Cardiac fibroblast (primary cell): ENCODE data around the gene OBSCN.

Experiments
- DNase-seq, 2 donors: peaks; one replicate each; pipeline versions ENCODE4 v3.0.0 to v3.0.0-alpha.2; 2010; ENCODE audit warnings: low read depth in 2 of 2
- H3K4me3 ChIP-seq, 2 donors: replicated peaks in 1 of 2; 1 replicate in 1 of 2; 2 replicates in 1 of 2; pipeline ENCODE4 v1.5.1; 2011; ENCODE audit warnings: low read depth in 2 of 2, low read length in 2 of 2, mild to moderate bottlenecking in 2 of 2, moderate library complexity in 1 of 2
- CTCF ChIP-seq: IDR thresholded peaks from one replicate; pipeline ENCODE4 v1.5.1; 2011; ENCODE audit warnings: low read depth, mild to moderate bottlenecking, low read length, inconsistent platforms

The OBSCN gene

GRCh38 chr1:228365271-228366061 is 157.6 kb downstream of the OBSCN start:
- DNase-seq: no peak
- TF ChIP-seq CTCF: no peak
- H3K4me3 ChIP-seq: no peak overlapping the region

- H3K4me3 ChIP-seq: no peak overlapping the region
- DNase-seq: no peak
- TF ChIP-seq CTCF: no peak
Observed at GRCh38 chr1:228366062-228366865, 158.4 kb downstream of the OBSCN start.

DNA sequence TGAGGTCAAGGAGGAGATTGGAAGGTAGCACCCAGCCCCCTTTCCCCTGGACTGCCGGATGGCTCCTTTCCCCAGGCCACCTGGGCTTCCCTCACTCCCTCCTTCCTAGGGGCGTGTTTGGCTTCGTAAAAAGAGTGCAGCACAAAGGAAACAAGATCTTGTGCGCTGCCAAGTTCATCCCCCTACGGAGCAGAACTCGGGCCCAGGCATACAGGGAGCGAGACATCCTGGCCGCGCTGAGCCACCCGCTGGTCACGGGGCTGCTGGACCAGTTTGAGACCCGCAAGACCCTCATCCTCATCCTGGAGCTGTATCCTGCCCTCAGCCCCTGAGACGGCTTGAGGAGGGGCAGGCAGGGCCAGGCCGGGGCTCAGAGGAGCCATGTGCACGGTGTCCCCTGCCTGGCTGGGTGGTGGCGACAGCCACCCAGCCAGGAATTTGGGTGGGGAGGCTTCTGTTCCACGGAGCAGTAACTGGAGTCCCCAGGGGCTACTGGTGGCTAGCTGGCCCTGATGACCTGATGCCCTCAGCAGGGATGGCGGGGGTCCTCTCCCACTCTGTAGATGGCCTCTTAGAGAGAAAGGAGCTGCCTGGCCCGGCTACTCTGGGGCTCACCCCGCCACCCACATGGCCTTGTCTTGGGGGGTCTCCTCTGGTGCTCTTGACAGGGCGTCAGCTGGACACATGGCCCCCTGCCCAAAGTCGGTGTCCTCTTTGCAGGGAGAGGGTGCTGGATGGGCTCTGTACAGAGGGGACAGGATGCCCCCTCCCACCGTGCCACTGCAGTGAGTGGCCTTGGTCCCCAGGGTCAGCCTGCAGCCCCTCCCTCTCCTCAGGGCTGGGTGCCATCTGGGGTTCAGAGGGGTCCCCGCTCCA is 159.3 kb downstream of the OBSCN start:
- TF ChIP-seq CTCF: no peak
- DNase-seq: no peak
- H3K4me3 ChIP-seq: no peak overlapping the region

GRCh38 chr1:228367798-228368791 is 160.3 kb downstream of the OBSCN start:
- no peak for TF ChIP-seq CTCF
- no peak overlapping the region for H3K4me3 ChIP-seq
- no peak for DNase-seq

DNA sequence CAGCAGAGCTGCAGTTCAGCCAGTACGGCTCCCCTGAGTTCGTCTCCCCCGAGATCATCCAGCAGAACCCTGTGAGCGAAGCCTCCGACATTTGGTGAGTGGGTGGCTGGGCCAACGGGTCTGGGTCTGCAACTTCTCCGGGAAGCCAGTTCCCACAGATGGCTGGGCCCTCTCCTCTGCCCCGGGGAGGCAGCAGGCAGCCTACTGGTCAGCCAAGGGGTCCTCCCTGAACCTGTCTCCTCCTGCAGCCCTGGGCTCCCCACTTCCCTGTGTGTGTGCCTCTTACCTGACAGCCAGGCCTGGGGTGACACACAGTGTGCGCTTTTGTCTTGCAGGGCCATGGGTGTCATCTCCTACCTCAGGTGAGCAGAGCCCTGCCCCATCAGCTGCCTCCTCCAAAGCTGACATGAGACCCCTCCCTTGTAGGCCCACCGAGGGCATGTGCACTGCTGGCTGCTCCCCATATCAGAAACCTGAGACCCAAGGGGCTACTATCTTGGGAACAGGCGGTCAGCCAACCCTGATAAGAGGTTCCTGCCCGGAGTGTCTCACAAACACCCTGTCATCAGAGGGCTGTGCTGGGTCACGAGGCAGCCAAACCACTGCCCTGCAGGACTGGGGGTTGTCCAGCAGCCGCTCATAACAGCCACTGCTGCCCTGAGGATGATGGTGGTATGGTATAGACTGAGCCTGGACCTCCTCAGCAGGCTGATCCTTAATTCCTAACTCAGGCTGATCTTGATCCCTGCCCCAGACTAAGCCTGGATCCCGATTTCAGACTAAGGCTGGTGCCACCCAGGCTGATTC is 161.2 kb downstream of the OBSCN start:
- no peak for TF ChIP-seq CTCF
- peak in 1 of 2 donors; percentile 75 for DNase-seq
- H3K4me3 ChIP-seq: no peak overlapping the region
